Karpas-422 (cell line): Measurements from ENCODE around the gene TADA3. TPM values are rescaled to one million over a fixed set of nuclear protein-coding genes. Genes with fewer than 3 reads are reported as not detected.

Experiments
- DNase-seq: peaks from one replicate; pipeline ENCODE4 v3.0.0-alpha.2; 2015
- H2AFZ ChIP-seq: fragments of 200-600 bp; sonication (generic); 2 replicates; pipeline ENCODE4 v1.6.1; 2014; ENCODE audit warnings: antibody characterized with exemption, low read length, mixed read lengths
- H3K27ac ChIP-seq: fragments of 200-600 bp; sonication (generic); 2 replicates; pipeline ENCODE4 v1.5.1; 2014; ENCODE audit warnings: mild to moderate bottlenecking, low read length, moderate library complexity
- H3K27me3 ChIP-seq: fragments of 200-600 bp; sonication (generic); 2 replicates; pipeline ENCODE4 v1.6.1; 2014; ENCODE audit warnings: low read length, mixed read lengths
- H3K36me3 ChIP-seq: fragments of 200-600 bp; sonication (generic); 2 replicates; pipeline ENCODE4 v1.6.1; 2014; ENCODE audit warnings: low read length, mixed read lengths; ENCODE audit not compliant: insufficient read depth
- H3K4me1 ChIP-seq: fragments of 200-600 bp; sonication (generic); 2 replicates; pipeline ENCODE4 v1.6.1; 2014; ENCODE audit warnings: mild to moderate bottlenecking, low read length, mixed read lengths
- H3K4me2 ChIP-seq: fragments of 200-600 bp; sonication (generic); 2 replicates; pipeline ENCODE4 v1.6.1; 2014; ENCODE audit warnings: low read length, low read depth, mild to moderate bottlenecking; ENCODE audit not compliant: poor library complexity, severe bottlenecking
- H3K4me3 ChIP-seq: fragments of 200-600 bp; sonication (generic); 2 replicates; pipeline ENCODE4 v1.5.1; 2014; ENCODE audit warnings: mild to moderate bottlenecking, antibody characterized with exemption, low read length, mixed read lengths
- H3K79me2 ChIP-seq: fragments of 200-600 bp; sonication (generic); 2 replicates; pipeline ENCODE4 v1.6.1; 2014; ENCODE audit warnings: mild to moderate bottlenecking, low read length, mixed read lengths
- H3K9ac ChIP-seq: fragments of 200-600 bp; sonication (generic); 2 replicates; pipeline ENCODE4 v1.6.0; 2014; ENCODE audit warnings: low read length
- H3K9me2 ChIP-seq: fragments of 200-600 bp; sonication (generic), shearing (Covaris generic); replicated peaks from 2 replicates; pipeline ENCODE4 v1.6.0; 2014; ENCODE audit warnings: mild to moderate bottlenecking, low read length, moderate library complexity; ENCODE audit not compliant: insufficient read depth
- H3K9me3 ChIP-seq: fragments of 300-700, 200-600 bp; sonication (generic); 2 replicates; pipeline ENCODE4 v1.6.1; 2014; ENCODE audit warnings: low read length, mixed read lengths
- H4K20me1 ChIP-seq: fragments of 200-600 bp; sonication (generic); 2 replicates; pipeline ENCODE4 v1.6.1; 2014; ENCODE audit warnings: mild to moderate bottlenecking, antibody characterized with exemption, low read length, low read depth; ENCODE audit not compliant: insufficient read depth
- total RNA-seq: library from RNA; depleted of rRNA; stranded (reverse); fragments of >200 nt; shearing (Covaris generic); gene quantifications from 2 replicates; pipeline ENCODE4 v1.2.3, GENCODE V29; 2014; ENCODE audit warnings: low replicate concordance

The TADA3 gene
- total RNA-seq, 1 experiment from 2014 or later, result 80.2 TPM

DNA sequence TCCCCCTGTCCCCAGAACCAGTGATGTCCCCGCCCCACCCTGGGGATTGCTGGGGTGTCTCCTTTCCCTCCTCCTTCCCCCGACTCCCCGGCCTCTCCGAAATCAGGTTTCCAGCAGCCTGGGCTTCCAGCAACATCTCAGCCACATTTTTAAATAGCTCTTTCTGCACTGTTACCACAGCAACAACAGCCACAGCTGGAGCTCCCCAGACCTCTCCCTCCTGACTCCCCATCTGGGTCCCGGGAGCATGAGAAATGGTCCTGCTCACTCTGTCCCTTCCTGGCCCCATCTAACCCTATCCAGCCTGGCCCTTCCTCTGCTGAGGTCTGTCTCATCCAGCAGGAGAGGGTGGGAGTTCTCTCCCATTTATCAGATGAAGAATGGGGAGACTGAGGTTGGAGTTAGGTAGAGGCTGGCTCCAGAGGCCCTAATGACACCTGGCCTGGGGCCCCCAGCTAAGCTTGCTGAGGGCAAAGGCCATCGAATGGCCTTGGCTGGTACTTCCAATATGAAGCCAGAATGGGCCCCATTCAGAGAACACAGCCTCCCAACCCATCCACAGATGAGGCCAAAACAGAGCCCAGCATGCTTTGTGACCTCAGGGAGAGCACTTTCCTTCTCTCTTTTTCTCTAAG, 24.0 kb downstream of the TADA3 start:
- peaks cover 5% of the 10 kb centered on the region; the same call in 1 of the 2 replicates for H3K79me2 ChIP-seq
- no peaks in the 10 kb centered on the region for H3K9me3 ChIP-seq
- peak overlapping the region; percentile 7 for H3K27ac ChIP-seq
- H4K20me1 ChIP-seq, result no peaks in the 10 kb centered on the region
- peaks cover 52% of the 10 kb centered on the region for H3K4me1 ChIP-seq
- no peaks in the 10 kb centered on the region for H3K27me3 ChIP-seq
- no peak overlapping the region for H2AFZ ChIP-seq
- H3K4me2 ChIP-seq, result peak overlapping the region; percentile 81
- peak overlapping the region; percentile 84 for H3K4me3 ChIP-seq
- no peak for DNase-seq
- peak overlapping the region; percentile 82 for H3K9ac ChIP-seq
- no peaks in the 10 kb centered on the region for H3K36me3 ChIP-seq
- H3K9me2 ChIP-seq, result no peaks in the 10 kb centered on the region

- no peaks in the 10 kb centered on the region for H3K9me3 ChIP-seq
- H3K4me3 ChIP-seq, result peak overlapping the region; percentile 84; the same call in 1 of the 2 replicates
- no peaks in the 10 kb centered on the region for H3K9me2 ChIP-seq
- DNase-seq, result no peak
- H3K36me3 ChIP-seq, result no peaks in the 10 kb centered on the region
- H3K27me3 ChIP-seq, result no peaks in the 10 kb centered on the region
- H3K9ac ChIP-seq, result peak overlapping the region; percentile 82
- H2AFZ ChIP-seq, result no peak overlapping the region
- peak overlapping the region; percentile 81 for H3K4me2 ChIP-seq
- H3K79me2 ChIP-seq, result peaks cover 5% of the 10 kb centered on the region; the same call in 1 of the 2 replicates
- no peaks in the 10 kb centered on the region for H4K20me1 ChIP-seq
- peaks cover 52% of the 10 kb centered on the region for H3K4me1 ChIP-seq
- H3K27ac ChIP-seq, result peak overlapping the region; percentile 86
These were observed 24.9 kb downstream of the TADA3 start for GRCh38 chr3:9767418-9767817.

- Histone ChIP-seq H3K9me3 (no peaks in the 10 kb centered on the region), H3K27me3 (no peaks in the 10 kb centered on the region), H3K4me3 (peak overlapping the region; percentile 84), H3K27ac (peak overlapping the region; percentile 86), H3K79me2 (peaks cover 5% of the 10 kb centered on the region; the same call in 1 of the 2 replicates), H2AFZ (no peak overlapping the region), H3K4me2 (peak overlapping the region; percentile 81), H3K9ac (peak overlapping the region; percentile 82), H3K4me1 (peaks cover 52% of the 10 kb centered on the region), H3K9me2 (no peaks in the 10 kb centered on the region), H4K20me1 (no peaks in the 10 kb centered on the region), H3K36me3 (no peaks in the 10 kb centered on the region)
- DNase-seq, result no peak
These were observed 26.4 kb downstream of the TADA3 start for GRCh38 chr3:9765865-9766264.

DNA sequence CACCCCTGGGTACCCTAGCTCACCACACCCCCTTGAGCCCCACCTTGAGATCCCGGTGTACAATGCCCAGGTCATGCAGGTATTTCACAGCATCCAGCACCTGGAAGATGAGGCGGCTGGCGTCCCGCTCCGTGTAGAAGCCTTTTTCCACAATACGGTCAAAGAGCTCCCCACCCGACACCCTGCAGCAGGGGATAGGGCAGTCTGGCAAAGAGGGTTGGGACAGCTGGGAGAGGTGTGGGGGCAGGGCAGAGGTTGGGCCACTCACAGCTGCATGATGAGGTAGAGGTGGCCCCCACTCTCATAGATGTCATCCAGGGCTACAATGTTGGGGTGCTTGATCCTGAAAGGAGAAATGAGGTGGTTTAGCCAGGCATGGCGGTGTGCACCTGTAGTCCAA, 29.4 kb downstream of the TADA3 start:
- Histone ChIP-seq H3K9me3 (no peaks in the 10 kb centered on the region), H4K20me1 (no peaks in the 10 kb centered on the region), H3K4me1 (peaks cover 28% of the 10 kb centered on the region), H3K9ac (no peak overlapping the region), H2AFZ (no peak overlapping the region), H3K9me2 (no peaks in the 10 kb centered on the region), H3K4me2 (no peak overlapping the region), H3K27me3 (no peaks in the 10 kb centered on the region), H3K27ac (no peak overlapping the region), H3K4me3 (no peak overlapping the region), H3K79me2 (peaks cover 3% of the 10 kb centered on the region; the same call in 1 of the 2 replicates), H3K36me3 (peaks cover 9% of the 10 kb centered on the region)
- DNase-seq, result no peak

DNA sequence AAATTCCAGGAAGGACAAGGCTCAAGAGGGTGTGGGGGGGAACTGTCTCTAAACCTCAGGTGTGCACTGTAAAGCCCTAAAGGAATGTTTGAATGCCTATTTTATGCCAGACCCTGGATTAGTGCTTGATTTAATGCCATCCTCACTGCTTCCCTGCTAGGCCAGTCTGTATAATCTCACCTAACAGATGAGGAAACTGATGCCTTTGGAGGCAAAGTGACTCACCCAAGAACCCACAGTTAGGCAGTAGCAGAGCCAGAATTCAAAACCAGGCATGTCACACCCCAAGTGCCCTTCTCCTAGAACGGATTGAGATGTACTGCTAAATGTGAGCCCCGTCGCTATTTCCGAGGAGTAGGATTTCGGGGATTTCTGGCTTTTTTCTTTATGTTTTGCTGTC, 30.4 kb downstream of the TADA3 start:
- Histone ChIP-seq H3K4me2 (no peak overlapping the region), H3K36me3 (peaks cover 9% of the 10 kb centered on the region), H3K9me3 (no peaks in the 10 kb centered on the region), H3K4me3 (no peak overlapping the region), H3K27me3 (no peaks in the 10 kb centered on the region), H3K9me2 (no peaks in the 10 kb centered on the region), H2AFZ (no peak overlapping the region), H3K79me2 (no peaks in the 10 kb centered on the region), H3K9ac (no peak overlapping the region), H4K20me1 (no peaks in the 10 kb centered on the region), H3K4me1 (peaks cover 19% of the 10 kb centered on the region), H3K27ac (no peak overlapping the region)
- no peak for DNase-seq

DNA sequence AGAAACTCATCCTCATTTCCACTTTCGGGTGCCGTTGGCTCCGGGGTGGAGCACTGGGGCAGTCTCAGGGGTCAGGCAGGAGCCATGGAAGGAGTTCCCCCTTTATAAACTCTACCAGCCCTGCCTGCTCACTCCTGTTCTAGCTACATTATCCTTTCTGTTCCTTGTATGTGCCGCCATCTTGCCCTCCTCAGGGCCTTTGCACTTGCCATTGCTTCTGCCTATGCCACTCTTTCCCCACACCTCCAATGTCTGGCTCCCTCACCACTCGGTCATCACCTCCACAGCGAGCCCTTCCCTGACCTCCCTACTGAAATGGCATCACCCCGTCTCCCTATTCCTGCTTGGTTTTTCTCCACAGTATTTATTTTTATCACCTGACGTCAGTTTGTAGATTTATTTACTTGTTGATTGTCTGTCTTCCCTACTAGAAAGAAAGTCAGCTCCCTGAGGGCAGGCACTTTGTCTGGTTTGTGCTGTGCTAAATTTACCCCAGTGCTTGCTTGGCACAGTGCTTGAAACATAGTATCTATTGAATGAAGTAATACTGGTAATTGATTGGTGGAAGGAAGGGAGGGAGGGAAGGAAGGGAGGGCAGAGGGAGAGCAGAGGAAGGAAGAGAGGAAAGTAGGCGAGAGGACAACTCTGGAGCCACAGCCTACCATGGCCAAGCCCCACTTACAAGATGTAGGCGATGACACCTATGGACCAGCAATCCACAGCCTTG, 31.3 kb downstream of the TADA3 start:
- Histone ChIP-seq H4K20me1 (no peaks in the 10 kb centered on the region), H3K36me3 (peaks cover 9% of the 10 kb centered on the region), H3K9ac (no peak overlapping the region), H3K27me3 (no peaks in the 10 kb centered on the region), H3K79me2 (no peaks in the 10 kb centered on the region), H3K27ac (no peak overlapping the region), H3K9me2 (no peaks in the 10 kb centered on the region), H3K4me1 (peaks cover 9% of the 10 kb centered on the region), H3K4me3 (no peak overlapping the region), H3K9me3 (no peaks in the 10 kb centered on the region), H3K4me2 (no peak overlapping the region), H2AFZ (no peak overlapping the region)
- DNase-seq, result no peak

DNA sequence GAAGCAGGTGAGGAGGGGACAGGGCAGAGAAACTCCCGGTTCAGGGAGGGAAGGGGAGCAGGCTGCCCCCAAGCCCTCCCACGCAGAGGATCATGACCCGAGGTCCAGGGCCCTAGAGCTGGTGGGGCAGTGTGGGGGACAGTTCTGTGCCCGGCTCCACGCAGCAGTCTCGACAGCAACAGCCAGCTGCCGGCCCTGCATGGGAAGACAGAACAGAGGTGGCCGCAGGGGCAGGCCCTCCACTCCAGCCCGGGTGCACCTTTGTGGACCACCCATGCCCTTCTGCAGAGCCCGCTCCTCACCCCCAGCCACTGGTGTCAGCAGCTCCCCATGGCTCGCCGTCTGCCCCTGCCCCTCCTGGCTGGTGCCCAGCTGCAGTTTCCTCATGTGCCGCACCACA, 34.8 kb downstream of the TADA3 start:
- Histone ChIP-seq H3K4me1 (peaks cover 3% of the 10 kb centered on the region), H2AFZ (no peak overlapping the region), H3K36me3 (peaks cover 9% of the 10 kb centered on the region), H3K27me3 (no peaks in the 10 kb centered on the region), H3K9me3 (no peaks in the 10 kb centered on the region), H3K9ac (no peak overlapping the region), H3K4me2 (no peak overlapping the region), H3K79me2 (no peaks in the 10 kb centered on the region), H3K27ac (no peak overlapping the region), H3K9me2 (no peaks in the 10 kb centered on the region), H3K4me3 (no peak overlapping the region), H4K20me1 (no peaks in the 10 kb centered on the region)
- DNase-seq, result no peak

DNA sequence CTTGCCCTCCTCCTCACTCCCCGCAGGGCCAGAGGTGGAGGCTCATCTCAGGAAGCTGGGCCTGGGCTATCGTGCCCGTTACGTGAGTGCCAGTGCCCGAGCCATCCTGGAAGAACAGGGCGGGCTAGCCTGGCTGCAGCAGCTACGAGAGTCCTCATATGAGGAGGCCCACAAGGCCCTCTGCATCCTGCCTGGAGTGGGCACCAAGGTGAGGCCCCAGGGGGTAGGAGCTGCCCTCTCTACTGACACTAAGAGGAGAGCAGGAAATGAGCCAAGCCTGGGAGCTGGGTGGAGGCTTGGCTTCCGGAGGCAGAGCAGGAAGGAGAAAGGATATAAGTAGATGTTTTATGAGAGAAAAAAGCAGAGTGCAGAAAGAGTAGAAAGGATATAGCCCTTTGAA, 37.6 kb downstream of the TADA3 start:
- Histone ChIP-seq H2AFZ (no peak overlapping the region), H3K4me2 (no peak overlapping the region), H3K4me1 (peaks cover 25% of the 10 kb centered on the region), H3K9me3 (no peaks in the 10 kb centered on the region), H3K9ac (no peak overlapping the region), H3K4me3 (no peak overlapping the region), H3K79me2 (peaks cover 19% of the 10 kb centered on the region), H3K36me3 (peaks cover 9% of the 10 kb centered on the region), H3K27me3 (no peaks in the 10 kb centered on the region), H3K9me2 (no peaks in the 10 kb centered on the region), H3K27ac (no peak overlapping the region), H4K20me1 (no peaks in the 10 kb centered on the region)
- DNase-seq, result no peak
